Measurements from ENCODE around the gene CRYGC. TPM values are rescaled to one million over a fixed set of nuclear protein-coding genes. Genes with fewer than 3 reads are reported as not detected.
A peak's percentile ranks its signal among the peaks of the same experiment; 100 is the strongest.

The CRYGC gene
- not detected for total RNA-seq
- polyA plus RNA-seq, result not detected
- long read RNA-seq, donor 1, result 0 reads
- long read RNA-seq, donor 2, result 0 reads

- H3K4me1 ChIP-seq, result no peaks in the 10 kb centered on the region
- no peak within 1 kb of the TSS for H3K4me3 ChIP-seq
- peaks cover 0 to 22% (median 0%) of the 10 kb centered on the region in 3 donors for H3K27me3 ChIP-seq (ENCODE audit: insufficient read depth in 3 of 3, low read length in 2 of 3)
- TF ChIP-seq, protein P1, sequence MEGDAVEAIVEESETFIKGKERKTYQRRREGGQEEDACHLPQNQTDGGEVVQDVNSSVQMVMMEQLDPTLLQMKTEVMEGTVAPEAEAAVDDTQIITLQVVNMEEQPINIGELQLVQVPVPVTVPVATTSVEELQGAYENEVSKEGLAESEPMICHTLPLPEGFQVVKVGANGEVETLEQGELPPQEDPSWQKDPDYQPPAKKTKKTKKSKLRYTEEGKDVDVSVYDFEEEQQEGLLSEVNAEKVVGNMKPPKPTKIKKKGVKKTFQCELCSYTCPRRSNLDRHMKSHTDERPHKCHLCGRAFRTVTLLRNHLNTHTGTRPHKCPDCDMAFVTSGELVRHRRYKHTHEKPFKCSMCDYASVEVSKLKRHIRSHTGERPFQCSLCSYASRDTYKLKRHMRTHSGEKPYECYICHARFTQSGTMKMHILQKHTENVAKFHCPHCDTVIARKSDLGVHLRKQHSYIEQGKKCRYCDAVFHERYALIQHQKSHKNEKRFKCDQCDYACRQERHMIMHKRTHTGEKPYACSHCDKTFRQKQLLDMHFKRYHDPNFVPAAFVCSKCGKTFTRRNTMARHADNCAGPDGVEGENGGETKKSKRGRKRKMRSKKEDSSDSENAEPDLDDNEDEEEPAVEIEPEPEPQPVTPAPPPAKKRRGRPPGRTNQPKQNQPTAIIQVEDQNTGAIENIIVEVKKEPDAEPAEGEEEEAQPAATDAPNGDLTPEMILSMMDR (IDR thresholded peaks at IDR 0.05), result no peak
- WGBS, 3 donors, result 68 to 69% (median 68%) methylated on average over 19 of the region's 19 CpGs
- intact Hi-C loops (cut with DNase I), result no loop called here
- H3K9me3 ChIP-seq, result no peaks in the 10 kb centered on the region
- no peaks in the 10 kb centered on the region for H3K36me3 ChIP-seq (ENCODE audit: insufficient read depth in 1 of 2, low read depth in 1 of 2)
- no peak for DNase-seq
- ATAC-seq, result no peak
- H3K27ac ChIP-seq, result no peak within 1 kb of the TSS
Measured at GRCh38 chr2:208129744-208130711, at the start of gene CRYGC. Gene CRYGC (minus strand): TSS chr2:208129828. CDS start chr2:208129792, 36 bp downstream.

DNA sequence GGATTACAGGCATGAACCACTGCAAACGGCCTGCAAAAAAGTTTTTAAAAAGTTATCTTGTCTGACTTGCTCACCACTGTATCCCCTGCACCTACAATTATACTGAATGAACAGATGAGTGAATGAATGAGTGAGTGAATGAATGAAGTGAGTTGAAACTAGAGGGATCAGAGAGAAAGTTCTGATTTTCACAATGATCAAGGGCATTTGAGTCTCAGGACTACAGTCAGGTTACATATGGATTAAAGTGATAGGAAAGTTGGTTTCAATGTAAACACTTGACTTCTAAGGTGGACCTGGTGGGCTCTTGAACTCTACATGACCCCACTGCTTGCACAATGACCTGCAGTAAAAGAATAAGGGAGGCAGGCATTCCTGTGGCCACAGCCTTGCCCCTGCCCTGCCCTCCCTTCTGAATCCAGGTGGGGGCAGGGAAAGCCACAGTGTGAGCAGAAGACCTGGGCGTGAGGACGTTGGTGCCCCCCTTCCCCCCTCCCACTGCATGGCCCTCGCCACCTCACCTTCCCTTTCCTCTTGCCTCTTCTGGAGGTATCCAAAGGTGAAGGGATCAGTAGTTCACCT lies 49.5 kb upstream of the CRYGC start:
- TF ChIP-seq, protein P1 (IDR thresholded peaks at IDR 0.05), result no peak
- Histone ChIP-seq H3K4me3 (no peak overlapping the region), H3K27me3 (ENCODE audit: insufficient read depth in 3 of 3, low read length in 2 of 3) (peaks cover 0 to 4% (median 0%) of the 10 kb centered on the region in 3 donors), H3K9me3 (no peaks in the 10 kb centered on the region), H3K27ac (no peak overlapping the region), H3K4me1 (no peaks in the 10 kb centered on the region), H3K36me3 (ENCODE audit: insufficient read depth in 1 of 2, low read depth in 1 of 2) (no peaks in the 10 kb centered on the region)
- WGBS, 3 donors, result 57 to 64% (median 64%) methylated on average over 4 of the region's 4 CpGs
- no peak for ATAC-seq
- intact Hi-C loops (cut with DNase I), result no loop called here
- no peak for DNase-seq

- WGBS, 3 donors, result 71 to 77% (median 74%) methylated on average over 6 of the region's 6 CpGs
- H3K4me3 ChIP-seq, result no peak overlapping the region
- H3K36me3 ChIP-seq (ENCODE audit: insufficient read depth in 1 of 2, low read depth in 1 of 2), result no peaks in the 10 kb centered on the region
- TF ChIP-seq, protein P1 (IDR thresholded peaks at IDR 0.05), result no peak
- H3K9me3 ChIP-seq, result no peaks in the 10 kb centered on the region
- intact Hi-C loops (cut with DNase I), result loop anchor here in 1 of 2 donors (2.0 kb wide), 1 partner anchor 79 kb away; the partner anchor contains the start of gene IDH1
- DNase-seq, result no peak
- H3K4me1 ChIP-seq, result no peaks in the 10 kb centered on the region
- no peak for ATAC-seq
- H3K27ac ChIP-seq, result no peak overlapping the region
- H3K27me3 ChIP-seq (ENCODE audit: insufficient read depth in 3 of 3, low read length in 2 of 3), result no peaks in the 10 kb centered on the region
Measured at GRCh38 chr2:208175840-208176153, 46.2 kb upstream of the CRYGC start.

GRCh38 chr2:208175069-208175839 lies 45.6 kb upstream of the CRYGC start:
- ATAC-seq, result peak; percentile 80 to 98 (median 94)
- Histone ChIP-seq H3K4me3 (no peak overlapping the region), H3K27me3 (ENCODE audit: insufficient read depth in 3 of 3, low read length in 2 of 3) (no peaks in the 10 kb centered on the region), H3K4me1 (no peaks in the 10 kb centered on the region), H3K9me3 (no peaks in the 10 kb centered on the region), H3K36me3 (ENCODE audit: insufficient read depth in 1 of 2, low read depth in 1 of 2) (no peaks in the 10 kb centered on the region), H3K27ac (no peak overlapping the region)
- DNase-seq, result peak; percentile 63 to 67
- intact Hi-C loops (cut with DNase I), result loop anchor here in 1 of 2 donors (2.0 kb wide), 1 partner anchor 80 kb away; the partner anchor contains the start of gene IDH1
- TF ChIP-seq, protein P1 (IDR thresholded peaks at IDR 0.05), result peak; percentile 79
- WGBS, 3 donors, result 38 to 41% (median 39%) methylated on average over 21 of the region's 21 CpGs

Measured in psoas muscle (tissue), 8 donors.